22Rv1 (cell line): ENCODE measurements around the gene KRT2.

Source experiments
- H3K27ac ChIP-seq: fragments of 450-650 bp; 2 replicates; pipeline ENCODE4 v1.5.1; 2017
- CTCF ChIP-seq: fragments of 450-650 bp; IDR thresholded peaks from 2 replicates; pipeline ENCODE4 v1.5.1; 2017; ENCODE audit warnings: mild to moderate bottlenecking
- ZFX ChIP-seq: fragments of 450-650 bp; IDR thresholded peaks from 2 replicates; pipeline ENCODE4 v1.6.1; 2017; ENCODE audit warnings: antibody characterized with exemption, borderline replicate concordance

KRT2 gene

GRCh38 chr12:52689936-52690335 lies 37.9 kb upstream of the KRT2 start:
- no peak overlapping the region for H3K27ac ChIP-seq
- no peak for TF ChIP-seq CTCF
- TF ChIP-seq ZFX = no peak

GRCh38 chr12:52689239-52689638 lies 37.2 kb upstream of the KRT2 start:
- no peak for TF ChIP-seq CTCF
- no peak overlapping the region for H3K27ac ChIP-seq

DNA sequence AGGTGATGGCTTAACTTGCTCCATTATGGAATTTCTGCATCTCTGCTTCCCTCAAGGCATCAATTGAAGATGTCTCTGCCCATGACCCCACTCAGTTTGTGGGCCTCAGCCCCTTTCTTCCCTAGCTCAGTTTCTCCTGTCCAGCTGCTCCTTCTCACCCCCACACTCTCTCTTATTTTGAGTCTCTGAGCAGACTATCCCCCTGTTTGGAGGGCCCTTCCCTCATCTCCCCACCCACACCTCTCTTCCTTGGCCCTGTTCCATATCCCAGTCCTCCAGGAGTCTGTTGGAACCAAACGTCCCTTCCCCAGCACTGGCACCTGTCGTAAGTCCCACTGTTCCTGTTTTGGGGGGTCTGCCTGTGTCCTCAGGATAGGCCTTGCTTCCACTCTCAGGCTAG lies 36.5 kb upstream of the KRT2 start:
- H3K27ac ChIP-seq = no peak overlapping the region
- no peak for TF ChIP-seq ZFX
- no peak for TF ChIP-seq CTCF

DNA sequence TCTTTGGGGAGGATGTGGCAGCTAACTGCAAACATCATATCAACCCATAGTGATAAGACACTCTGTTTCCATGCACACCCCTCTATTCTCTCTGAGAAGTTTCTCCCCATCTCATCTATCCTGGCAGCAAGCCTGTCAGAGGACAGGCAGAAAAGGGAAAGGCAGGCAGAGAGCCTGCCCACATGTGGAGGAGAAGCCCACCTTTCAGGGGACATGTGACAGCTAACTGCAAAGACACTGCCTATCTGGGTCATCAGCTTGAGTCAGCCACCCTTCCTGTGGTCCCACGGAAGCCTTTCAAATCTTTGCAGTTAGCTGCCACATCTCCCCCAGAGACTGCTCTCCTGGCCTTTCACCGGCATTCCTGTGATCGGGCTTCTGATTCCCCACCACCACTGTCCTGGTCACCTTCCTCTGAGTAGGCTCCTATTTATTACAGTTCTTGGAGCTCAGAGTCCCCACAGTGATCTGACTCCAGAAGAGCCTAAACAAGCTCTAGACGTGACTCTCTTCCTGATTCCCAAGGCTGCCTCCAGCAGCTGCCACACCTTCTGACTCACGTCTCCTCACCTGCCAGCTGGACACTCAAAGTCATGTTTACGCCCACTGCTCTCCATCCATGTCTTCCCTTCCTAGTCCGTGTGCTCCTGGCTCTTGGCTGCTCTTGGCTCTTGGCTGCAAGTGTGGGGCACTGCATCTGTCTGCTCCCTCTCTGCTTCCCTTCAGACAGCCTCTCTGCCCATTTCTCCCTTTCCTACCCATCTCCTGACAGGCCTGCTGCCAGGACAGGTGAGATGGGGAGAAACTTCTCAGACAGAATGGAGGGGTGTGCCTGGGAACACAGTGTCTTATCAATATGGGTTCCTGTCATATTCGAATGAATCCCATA lies 35.7 kb upstream of the KRT2 start:
- H3K27ac ChIP-seq = no peak overlapping the region
- no peak for TF ChIP-seq ZFX
- no peak for TF ChIP-seq CTCF

- TF ChIP-seq ZFX (no peak), CTCF (no peak)
- H3K27ac ChIP-seq = no peak overlapping the region
These were observed 34.9 kb upstream of the KRT2 start for GRCh38 chr12:52686756-52687487.

- H3K27ac ChIP-seq = no peak overlapping the region
- no peak for TF ChIP-seq ZFX
- no peak for TF ChIP-seq CTCF
These were observed 34.1 kb upstream of the KRT2 start for GRCh38 chr12:52686063-52686462.

DNA sequence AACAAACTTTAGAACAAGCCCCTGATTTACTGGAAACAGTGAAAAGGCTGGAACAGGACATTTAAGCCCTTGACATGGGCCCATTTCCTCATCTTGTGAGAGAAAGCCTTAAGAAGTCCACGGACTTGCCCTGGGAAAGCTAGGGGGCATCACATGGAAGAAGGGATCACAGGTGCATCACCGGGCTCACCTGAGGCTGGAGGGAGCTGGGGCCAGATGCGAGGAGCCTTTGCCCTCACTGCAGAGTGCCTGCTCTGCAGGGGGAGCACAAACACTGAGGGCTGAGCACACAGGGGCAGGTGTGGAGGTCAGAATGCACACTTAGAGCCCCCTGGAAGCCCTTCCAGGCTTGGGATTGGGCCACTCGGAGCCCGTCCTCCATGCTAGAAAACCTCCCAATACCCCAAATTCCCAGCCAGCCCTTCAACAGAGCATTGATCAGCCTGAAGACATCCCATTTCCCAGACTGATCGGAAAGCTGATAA lies 33.4 kb upstream of the KRT2 start:
- TF ChIP-seq ZFX (no peak), CTCF (no peak)
- H3K27ac ChIP-seq = no peak overlapping the region
